Measurements from ENCODE around the gene FAM181A.
A peak's percentile ranks its signal among the peaks of the same experiment; 100 is the strongest.

FAM181A gene

GRCh38 chr14:93957333-93957710 lies 30.2 kb downstream of the FAM181A start:
- Mint-ChIP-seq H3K36me3 (ENCODE audit: low read depth) (peaks cover 52% of the 10 kb centered on the region), H3K4me1 (ENCODE audit: low read depth) (peaks cover 95% of the 10 kb centered on the region), H3K27ac (peak overlapping the region; percentile 97), H3K9me3 (no peaks in the 10 kb centered on the region), H3K4me3 (peak overlapping the region; percentile 82), H3K27me3 (no peaks in the 10 kb centered on the region)
- no peak for DNase-seq

- peak overlapping the region; percentile 97 for H3K27ac Mint-ChIP-seq
- peak; percentile 59 for DNase-seq
- no peaks in the 10 kb centered on the region for H3K27me3 Mint-ChIP-seq
- H3K4me3 Mint-ChIP-seq, result peak overlapping the region; percentile 82
- H3K36me3 Mint-ChIP-seq (ENCODE audit: low read depth), result peaks cover 46% of the 10 kb centered on the region
- H3K4me1 Mint-ChIP-seq (ENCODE audit: low read depth), result peaks cover 96% of the 10 kb centered on the region
- no peaks in the 10 kb centered on the region for H3K9me3 Mint-ChIP-seq
Observed at GRCh38 chr14:93957751-93958566, 30.8 kb downstream of the FAM181A start.

GRCh38 chr14:93958567-93959238 lies 31.6 kb downstream of the FAM181A start:
- peaks cover 45% of the 10 kb centered on the region for H3K36me3 Mint-ChIP-seq (ENCODE audit: low read depth)
- peak overlapping the region; percentile 97 for H3K27ac Mint-ChIP-seq
- H3K4me1 Mint-ChIP-seq (ENCODE audit: low read depth), result peaks cover 96% of the 10 kb centered on the region
- peaks cover 2% of the 10 kb centered on the region for H3K9me3 Mint-ChIP-seq
- no peak for DNase-seq
- no peaks in the 10 kb centered on the region for H3K27me3 Mint-ChIP-seq
- peak overlapping the region; percentile 68 for H3K4me3 Mint-ChIP-seq

GRCh38 chr14:93959239-93960107 lies 32.3 kb downstream of the FAM181A start:
- Mint-ChIP-seq H3K4me3 (peak overlapping the region; percentile 68), H3K27me3 (no peaks in the 10 kb centered on the region), H3K4me1 (ENCODE audit: low read depth) (peaks cover 96% of the 10 kb centered on the region), H3K9me3 (peaks cover 2% of the 10 kb centered on the region), H3K27ac (peak overlapping the region; percentile 97), H3K36me3 (ENCODE audit: low read depth) (peaks cover 41% of the 10 kb centered on the region)
- peak; percentile 93 for DNase-seq

- Mint-ChIP-seq H3K27ac (peak overlapping the region; percentile 97), H3K27me3 (no peaks in the 10 kb centered on the region), H3K9me3 (peaks cover 8% of the 10 kb centered on the region), H3K4me3 (peak overlapping the region; percentile 68), H3K4me1 (ENCODE audit: low read depth) (peaks cover 96% of the 10 kb centered on the region), H3K36me3 (ENCODE audit: low read depth) (peaks cover 35% of the 10 kb centered on the region)
- peak; percentile 57 for DNase-seq
Observed at GRCh38 chr14:93960108-93960475, 32.9 kb downstream of the FAM181A start.

- H3K4me1 Mint-ChIP-seq (ENCODE audit: low read depth), result peaks cover 96% of the 10 kb centered on the region
- peaks cover 33% of the 10 kb centered on the region for H3K36me3 Mint-ChIP-seq (ENCODE audit: low read depth)
- DNase-seq, result no peak
- peaks cover 9% of the 10 kb centered on the region for H3K9me3 Mint-ChIP-seq
- peak overlapping the region; percentile 68 for H3K4me3 Mint-ChIP-seq
- H3K27ac Mint-ChIP-seq, result peak overlapping the region; percentile 97
- no peaks in the 10 kb centered on the region for H3K27me3 Mint-ChIP-seq
Observed at GRCh38 chr14:93960774-93961438, 33.8 kb downstream of the FAM181A start.

- Mint-ChIP-seq H3K4me1 (ENCODE audit: low read depth) (peaks cover 96% of the 10 kb centered on the region), H3K27me3 (no peaks in the 10 kb centered on the region), H3K36me3 (ENCODE audit: low read depth) (peaks cover 31% of the 10 kb centered on the region), H3K9me3 (peaks cover 11% of the 10 kb centered on the region), H3K27ac (peak overlapping the region; percentile 89), H3K4me3 (peak overlapping the region; percentile 53)
- no peak for DNase-seq
Observed at GRCh38 chr14:93961620-93962019, 34.5 kb downstream of the FAM181A start.

GRCh38 chr14:93962701-93963601 lies 35.8 kb downstream of the FAM181A start:
- peak; percentile 71 for DNase-seq
- no peaks in the 10 kb centered on the region for H3K27me3 Mint-ChIP-seq
- H3K4me3 Mint-ChIP-seq, result peak overlapping the region; percentile 47
- H3K27ac Mint-ChIP-seq, result peak overlapping the region; percentile 95
- peaks cover 11% of the 10 kb centered on the region for H3K9me3 Mint-ChIP-seq
- peaks cover 96% of the 10 kb centered on the region for H3K4me1 Mint-ChIP-seq (ENCODE audit: low read depth)
- H3K36me3 Mint-ChIP-seq (ENCODE audit: low read depth), result peaks cover 26% of the 10 kb centered on the region

GRCh38 chr14:93963692-93964091 lies 36.5 kb downstream of the FAM181A start:
- H3K4me1 Mint-ChIP-seq (ENCODE audit: low read depth), result peaks cover 93% of the 10 kb centered on the region
- H3K36me3 Mint-ChIP-seq (ENCODE audit: low read depth), result peaks cover 23% of the 10 kb centered on the region
- DNase-seq, result no peak
- no peaks in the 10 kb centered on the region for H3K27me3 Mint-ChIP-seq
- peak overlapping the region; percentile 47 for H3K4me3 Mint-ChIP-seq
- H3K27ac Mint-ChIP-seq, result peak overlapping the region; percentile 95
- H3K9me3 Mint-ChIP-seq, result peaks cover 11% of the 10 kb centered on the region

- peak overlapping the region; percentile 95 for H3K27ac Mint-ChIP-seq
- peaks cover 11% of the 10 kb centered on the region for H3K9me3 Mint-ChIP-seq
- peaks cover 20% of the 10 kb centered on the region for H3K36me3 Mint-ChIP-seq (ENCODE audit: low read depth)
- H3K4me1 Mint-ChIP-seq (ENCODE audit: low read depth), result peaks cover 92% of the 10 kb centered on the region
- no peak for DNase-seq
- no peaks in the 10 kb centered on the region for H3K27me3 Mint-ChIP-seq
- no peak overlapping the region for H3K4me3 Mint-ChIP-seq
Observed at GRCh38 chr14:93964281-93964680, 37.1 kb downstream of the FAM181A start.

GRCh38 chr14:93964820-93965286 lies 37.7 kb downstream of the FAM181A start:
- peaks cover 89% of the 10 kb centered on the region for H3K4me1 Mint-ChIP-seq (ENCODE audit: low read depth)
- no peak overlapping the region for H3K4me3 Mint-ChIP-seq
- H3K27ac Mint-ChIP-seq, result peak overlapping the region; percentile 95
- peaks cover 17% of the 10 kb centered on the region for H3K36me3 Mint-ChIP-seq (ENCODE audit: low read depth)
- peaks cover 11% of the 10 kb centered on the region for H3K9me3 Mint-ChIP-seq
- DNase-seq, result no peak
- H3K27me3 Mint-ChIP-seq, result no peaks in the 10 kb centered on the region

GRCh38 chr14:93965287-93965821 lies 38.2 kb downstream of the FAM181A start:
- Mint-ChIP-seq H3K27ac (peak overlapping the region; percentile 95), H3K36me3 (ENCODE audit: low read depth) (peaks cover 17% of the 10 kb centered on the region), H3K4me3 (no peak overlapping the region), H3K27me3 (no peaks in the 10 kb centered on the region), H3K4me1 (ENCODE audit: low read depth) (peaks cover 89% of the 10 kb centered on the region), H3K9me3 (peaks cover 11% of the 10 kb centered on the region)
- no peak for DNase-seq

GRCh38 chr14:93965946-93966474 lies 38.9 kb downstream of the FAM181A start:
- H3K9me3 Mint-ChIP-seq, result peaks cover 11% of the 10 kb centered on the region
- peaks cover 91% of the 10 kb centered on the region for H3K4me1 Mint-ChIP-seq (ENCODE audit: low read depth)
- no peaks in the 10 kb centered on the region for H3K27me3 Mint-ChIP-seq
- no peak for DNase-seq
- peaks cover 17% of the 10 kb centered on the region for H3K36me3 Mint-ChIP-seq (ENCODE audit: low read depth)
- H3K27ac Mint-ChIP-seq, result peak overlapping the region; percentile 58
- H3K4me3 Mint-ChIP-seq, result no peak overlapping the region
